GM06990 (cell line): Measurements from ENCODE around the gene CAPS.

Source experiments
- DNase-seq: peaks from one replicate; pipeline ENCODE4 v3.0.0-alpha.2; 2011; ENCODE audit not compliant: insufficient read length; ENCODE audit errors: extremely low read depth
- H3K27me3 ChIP-seq: replicated peaks from 2 replicates; pipeline ENCODE4 v1.6.0; 2011; ENCODE audit warnings: low read length; ENCODE audit not compliant: control insufficient read depth, insufficient read depth
- H3K36me3 ChIP-seq: 2 replicates; pipeline ENCODE4 v1.5.1; 2011; ENCODE audit warnings: low read length; ENCODE audit not compliant: control insufficient read depth, insufficient read depth
- H3K4me3 ChIP-seq: replicated peaks from 2 replicates; pipeline ENCODE4 v1.5.1; 2011; ENCODE audit warnings: low read depth, mild to moderate bottlenecking, control low read depth, low read length
- TF ChIP-seq, protein P1 (sequence below): IDR thresholded peaks from 2 replicates; pipeline ENCODE4 v1.5.1; 2011; ENCODE audit warnings: low read length, control low read depth, mild to moderate bottlenecking, inconsistent platforms; ENCODE audit not compliant: insufficient read depth, poor library complexity, severe bottlenecking

Gene CAPS

DNA sequence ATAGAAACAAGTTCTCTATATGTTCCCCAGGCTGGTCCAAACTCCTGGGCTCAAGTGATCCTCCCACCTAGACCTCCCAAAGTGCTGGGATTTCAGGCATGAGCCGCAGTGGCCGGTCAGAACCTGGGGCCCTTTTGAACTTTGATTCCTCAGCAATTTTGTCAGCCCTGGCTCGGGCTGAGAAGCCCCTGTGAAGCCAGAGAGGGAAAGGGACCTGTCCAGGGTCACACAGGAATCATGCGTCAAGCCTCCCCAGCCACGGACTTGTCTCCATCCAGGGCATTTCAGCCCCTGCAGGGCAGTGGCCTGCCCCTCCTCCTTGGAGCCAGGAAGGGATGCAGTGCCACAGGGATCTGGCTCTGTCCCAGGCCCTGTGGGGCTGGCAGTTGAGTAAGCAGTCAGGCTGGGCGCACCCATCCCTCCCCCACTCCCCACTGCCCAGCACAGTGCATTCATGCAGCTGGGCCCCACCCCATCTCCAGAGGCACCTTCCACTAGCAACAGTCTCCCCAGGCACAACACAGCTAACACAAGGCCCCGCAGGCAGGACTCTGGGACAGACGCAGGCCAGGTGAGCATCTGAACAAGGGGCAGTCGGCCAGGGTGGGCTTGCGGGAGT is at the start of gene CAPS:
Gene CAPS, plus strand, starts transcription at position 516 of the 619 bp plus-strand sequence. CDS start 153 bp downstream, outside the sequence.
- Histone ChIP-seq H3K36me3 (peaks cover 21% of the 10 kb centered on the region), H3K27me3 (no peaks in the 10 kb centered on the region), H3K4me3 (no peak within 1 kb of the TSS)
- TF ChIP-seq, protein P1, sequence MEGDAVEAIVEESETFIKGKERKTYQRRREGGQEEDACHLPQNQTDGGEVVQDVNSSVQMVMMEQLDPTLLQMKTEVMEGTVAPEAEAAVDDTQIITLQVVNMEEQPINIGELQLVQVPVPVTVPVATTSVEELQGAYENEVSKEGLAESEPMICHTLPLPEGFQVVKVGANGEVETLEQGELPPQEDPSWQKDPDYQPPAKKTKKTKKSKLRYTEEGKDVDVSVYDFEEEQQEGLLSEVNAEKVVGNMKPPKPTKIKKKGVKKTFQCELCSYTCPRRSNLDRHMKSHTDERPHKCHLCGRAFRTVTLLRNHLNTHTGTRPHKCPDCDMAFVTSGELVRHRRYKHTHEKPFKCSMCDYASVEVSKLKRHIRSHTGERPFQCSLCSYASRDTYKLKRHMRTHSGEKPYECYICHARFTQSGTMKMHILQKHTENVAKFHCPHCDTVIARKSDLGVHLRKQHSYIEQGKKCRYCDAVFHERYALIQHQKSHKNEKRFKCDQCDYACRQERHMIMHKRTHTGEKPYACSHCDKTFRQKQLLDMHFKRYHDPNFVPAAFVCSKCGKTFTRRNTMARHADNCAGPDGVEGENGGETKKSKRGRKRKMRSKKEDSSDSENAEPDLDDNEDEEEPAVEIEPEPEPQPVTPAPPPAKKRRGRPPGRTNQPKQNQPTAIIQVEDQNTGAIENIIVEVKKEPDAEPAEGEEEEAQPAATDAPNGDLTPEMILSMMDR = no peak
- no peak for DNase-seq

DNA sequence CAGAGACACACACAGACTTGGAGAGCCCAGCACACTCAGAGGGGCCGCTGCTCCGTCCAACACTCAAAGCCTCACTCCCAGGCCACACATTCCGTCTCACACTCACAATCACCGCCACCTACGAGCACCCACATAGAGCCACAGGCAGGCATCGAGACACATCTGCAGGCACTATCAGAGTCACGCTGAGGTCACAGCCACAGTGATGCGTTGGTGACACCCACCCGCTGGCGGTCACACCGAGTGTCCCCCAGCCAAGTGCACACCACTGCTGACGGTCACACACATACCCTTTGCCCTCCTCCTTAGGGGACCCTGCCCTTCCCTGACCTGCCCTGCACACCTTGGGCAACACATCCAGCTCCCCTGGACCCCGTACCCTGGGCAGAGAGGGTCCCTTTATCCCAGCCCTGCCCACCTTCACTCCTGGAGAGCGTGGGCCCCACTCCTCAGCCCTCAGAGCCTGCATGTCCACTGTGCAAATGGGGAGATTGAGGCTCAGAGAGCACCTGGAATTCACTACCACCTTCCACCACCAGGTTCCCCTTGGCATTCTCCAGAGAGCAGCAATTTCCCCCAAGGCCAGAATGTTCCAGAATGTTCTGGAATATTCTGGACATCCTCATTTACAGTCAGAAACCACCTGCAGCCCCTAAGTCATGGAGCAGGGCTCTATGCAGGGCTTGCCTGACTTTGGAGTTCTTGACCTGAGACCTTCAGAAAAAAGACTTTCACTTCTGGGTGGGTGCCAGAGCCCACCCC is 49.1 kb upstream of the CAPS start:
- TF ChIP-seq, protein P1 = no peak

DNA sequence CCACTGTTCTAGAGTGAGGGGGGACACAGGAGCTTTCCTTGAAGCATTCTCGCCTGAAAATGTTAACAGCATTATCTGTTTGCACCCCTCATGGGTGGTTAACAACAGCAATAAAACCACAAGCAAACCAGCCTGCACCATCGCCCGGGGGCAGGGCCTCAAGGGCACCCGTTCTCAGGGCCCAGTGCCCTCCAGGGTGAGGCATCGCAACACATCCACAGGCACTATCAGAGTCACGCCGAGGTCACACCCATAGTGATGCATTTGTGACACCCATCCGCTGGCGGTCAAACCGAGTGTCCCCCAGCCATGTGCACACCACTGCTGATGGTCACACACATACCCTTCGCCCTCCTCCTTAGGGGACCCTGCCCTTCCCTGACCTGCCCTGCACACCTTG is 48.3 kb upstream of the CAPS start:
- H3K4me3 ChIP-seq = no peak overlapping the region
- no peaks in the 10 kb centered on the region for H3K36me3 ChIP-seq
- TF ChIP-seq, protein P1 = no peak
- no peak for DNase-seq
- peaks cover 2% of the 10 kb centered on the region; the same call in 1 of the 2 replicates for H3K27me3 ChIP-seq

More for the DNA sequence above, 49.1 kb upstream of the CAPS start:
- H3K4me3 ChIP-seq = no peak overlapping the region
- H3K27me3 ChIP-seq = peaks cover 2% of the 10 kb centered on the region; the same call in 1 of the 2 replicates
- no peak for DNase-seq
- no peaks in the 10 kb centered on the region for H3K36me3 ChIP-seq

DNA sequence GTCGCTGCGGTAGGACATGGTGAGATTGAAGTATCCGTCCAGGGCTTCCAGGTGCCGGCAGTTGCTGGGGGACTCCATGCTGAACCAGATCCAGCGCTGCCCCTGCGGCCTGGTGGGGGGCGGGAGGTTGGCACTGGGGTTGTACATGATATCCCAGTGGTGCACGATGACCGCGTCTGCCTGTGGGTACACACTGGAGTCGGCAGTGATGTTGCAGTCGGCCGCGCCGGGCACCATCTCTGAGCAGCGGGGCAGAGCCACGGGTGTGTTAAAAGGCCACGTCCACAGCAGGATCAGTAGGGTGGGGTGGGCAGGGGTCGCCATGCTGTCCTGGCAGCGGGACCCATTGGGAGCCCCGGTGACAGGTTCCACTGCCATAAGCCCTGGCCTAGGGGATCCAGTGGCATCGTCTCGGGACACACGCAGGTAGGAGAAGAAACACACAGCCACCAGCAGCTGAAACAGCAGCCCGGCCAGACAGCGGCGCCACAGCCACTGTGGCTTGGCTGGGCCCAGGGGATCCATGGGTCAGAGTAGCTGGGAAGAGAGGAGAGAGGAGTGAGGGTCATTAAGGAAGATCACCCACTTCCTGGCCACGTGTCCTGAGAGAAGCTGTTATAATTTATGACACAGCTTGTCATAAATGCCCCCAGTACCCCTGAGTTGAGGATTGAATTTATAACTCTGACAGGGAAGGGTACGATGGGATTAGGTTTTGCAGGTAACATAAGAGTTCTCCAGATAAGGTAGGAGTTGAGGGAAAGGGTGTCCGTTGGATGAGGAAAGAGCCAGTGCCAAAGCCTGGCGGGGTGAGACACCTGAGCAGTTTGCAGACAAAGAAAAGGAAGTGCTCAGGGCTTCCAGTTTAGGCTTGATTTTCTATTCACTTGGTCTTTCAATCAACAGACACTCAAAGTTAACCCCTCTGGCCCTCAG is 46.6 kb upstream of the CAPS start:
- H3K27me3 ChIP-seq = no peaks in the 10 kb centered on the region
- H3K36me3 ChIP-seq = no peaks in the 10 kb centered on the region
- H3K4me3 ChIP-seq = no peak overlapping the region
- DNase-seq = no peak
- TF ChIP-seq, protein P1 = no peak

DNA sequence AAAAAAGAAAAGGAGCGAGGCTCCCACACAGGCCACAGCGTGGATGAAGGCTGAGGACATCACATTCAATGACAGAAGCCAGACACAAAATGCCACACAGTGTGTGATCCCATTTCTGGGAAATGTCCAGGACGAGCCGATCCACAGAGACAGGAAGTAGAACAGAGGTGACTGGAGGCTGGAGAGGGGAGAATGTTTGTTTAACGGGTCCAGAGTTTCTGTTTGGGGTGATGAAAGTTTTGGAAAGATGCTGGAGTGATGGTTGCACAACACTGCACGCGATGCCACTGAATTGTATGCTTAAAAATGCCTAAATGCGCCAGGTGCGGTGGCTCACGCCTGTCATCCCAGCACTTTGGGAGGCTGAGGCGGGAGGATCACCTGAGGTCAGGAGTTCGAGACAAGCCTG is 43.1 kb upstream of the CAPS start:
- TF ChIP-seq, protein P1 = no peak

More for the DNA sequence above, 43.1 kb upstream of the CAPS start:
- no peaks in the 10 kb centered on the region for H3K27me3 ChIP-seq
- no peak overlapping the region for H3K4me3 ChIP-seq
- H3K36me3 ChIP-seq = no peaks in the 10 kb centered on the region
- no peak for DNase-seq
